HCT116 (cell line): ENCODE results near the gene SGCA. TPM values are rescaled to one million over a fixed set of nuclear protein-coding genes. Genes with fewer than 3 reads are reported as not detected.

Experiments used
- ATAC-seq: fragments of 200-7000 bp; cut with Tn5 transposase; 2 replicates; pipeline ENCODE4 v1.9.1; 2020; ENCODE audit warnings: mild to moderate bottlenecking, moderate library complexity
- BruUV-seq: library from RNA; stranded (reverse); fragments of 400-500 nt; replicated peaks from 2 replicates; lab custom pipeline; 2021; lab: Mats Ljungman, UMichigan
- CTCF ChIA-PET: fragments of 300-600 bp; sonication (Branson Sonifier 250); formaldehyde crosslinking; loops from one replicate; lab custom pipeline; 2021; ENCODE audit warnings: antibody characterized with exemption; lab: Charles Lee
- POLR2A ChIA-PET: fragments of 300-600, 350-600 bp; sonication (Branson Sonifier 250); formaldehyde crosslinking; loops from one replicate; lab custom pipeline; 2021; ENCODE audit warnings: antibody characterized with exemption; lab: Charles Lee
- RAD21 ChIA-PET, 2 experiments: fragments of 300-600 bp; sonication (Branson Sonifier 250); formaldehyde crosslinking; loops; one replicate each; lab custom pipeline; 2023; ENCODE audit warnings: low total read pairs in 2 of 2; ENCODE audit not compliant: uncharacterized antibody in 2 of 2, unreplicated experiment in 2 of 2, low non-redundant PET in 1 of 2; lab: Charles Lee
- DNase-seq: peaks from one replicate; pipeline ENCODE4 v3.0.0-alpha.2; 2010; ENCODE audit warnings: low read depth, low spot score
- H2AFZ ChIP-seq: fragments of 200-600 bp; shearing (Covaris generic), sonication (generic); 2 replicates; pipeline ENCODE4 v1.6.1; 2017; ENCODE audit warnings: low read depth, mixed run types, mixed read lengths, antibody characterized with exemption, low read length; ENCODE audit not compliant: poor library complexity, severe bottlenecking
- H3K27ac ChIP-seq: 2 replicates; pipeline ENCODE4 v1.5.1; 2012; ENCODE audit warnings: low read depth, low read length
- H3K27me3 ChIP-seq: fragments of 200-600 bp; sonication (generic); 2 replicates; pipeline ENCODE4 v1.6.1; 2016; ENCODE audit warnings: mixed run types, low read length, mixed read lengths; ENCODE audit not compliant: insufficient read depth
- H3K36me3 ChIP-seq, 2 experiments: fragments of 200-500 bp in 1 of 2; fragments of 200-600 bp in 1 of 2; sonication (Bioruptor generic) in 1 of 2; sonication (generic) in 1 of 2; 2 replicates each; pipeline versions ENCODE4 v1.5.1 to v1.6.1; 2014 to 2016; ENCODE audit warnings: low read length in 2 of 2, inconsistent platforms in 1 of 2, mixed read lengths in 1 of 2, mixed run types in 1 of 2; ENCODE audit not compliant: insufficient read depth in 2 of 2, control insufficient read depth in 1 of 2
- H3K4me1 ChIP-seq, 2 experiments: fragments of 200-600 bp in 1 of 2; sonication (generic) in 1 of 2; 2 replicates each; pipeline versions ENCODE4 v1.5.1 to v1.6.1; 2012 to 2017; ENCODE audit warnings: low read length in 2 of 2, inconsistent platforms in 1 of 2, mild to moderate bottlenecking in 1 of 2, mixed read lengths in 1 of 2, mixed run types in 1 of 2, moderate library complexity in 1 of 2; ENCODE audit not compliant: insufficient read depth in 2 of 2, control insufficient read depth in 1 of 2
- H3K4me2 ChIP-seq: fragments of 200-600 bp; sonication (generic); 2 replicates; pipeline ENCODE4 v1.6.1; 2017; ENCODE audit warnings: mixed run types, low read length, mixed read lengths
- H3K4me3 ChIP-seq, 2 experiments: fragments of 200-600 bp in 1 of 2; sonication (generic) in 1 of 2; replicated peaks in 1 of 2; 2 replicates each; pipeline ENCODE4 v1.5.1; 2011 to 2016; ENCODE audit warnings: low read length in 2 of 2, control low read depth in 1 of 2, low read depth in 1 of 2, mild to moderate bottlenecking in 1 of 2, mixed read lengths in 1 of 2, mixed run types in 1 of 2
- H3K79me2 ChIP-seq: fragments of 200-600 bp; sonication (generic); 2 replicates; pipeline ENCODE4 v1.6.1; 2017; ENCODE audit warnings: mild to moderate bottlenecking, mixed run types, low read length, moderate library complexity, mixed read lengths; ENCODE audit not compliant: insufficient read depth
- H3K9ac ChIP-seq: fragments of 200-600 bp; sonication (generic); 2 replicates; pipeline ENCODE4 v1.6.1; 2016; ENCODE audit warnings: low read length, mixed read lengths
- H3K9me2 ChIP-seq: fragments of 200-600 bp; sonication (generic), shearing (Covaris generic); 2 replicates; pipeline ENCODE4 v1.6.1; 2017; ENCODE audit warnings: mixed run types, mild to moderate bottlenecking, moderate library complexity; ENCODE audit not compliant: insufficient read depth
- H3K9me3 ChIP-seq, 2 experiments: fragments of 200-500 bp in 1 of 2; fragments of 200-600 bp in 1 of 2; sonication (Bioruptor generic) in 1 of 2; sonication (generic) in 1 of 2; 2 replicates each; pipeline ENCODE4 v1.6.1; 2014 to 2017; ENCODE audit warnings: low read length in 2 of 2, mixed read lengths in 2 of 2, inconsistent platforms in 1 of 2, low read depth in 1 of 2, mild to moderate bottlenecking in 1 of 2, mixed run types in 1 of 2, moderate library complexity in 1 of 2; ENCODE audit not compliant: control insufficient read depth in 1 of 2, insufficient read depth in 1 of 2
- H4K20me1 ChIP-seq: fragments of 200-600 bp; sonication (generic), shearing (Covaris generic); 2 replicates; pipeline ENCODE4 v1.6.1; 2017; ENCODE audit warnings: mixed run types, mild to moderate bottlenecking, moderate library complexity; ENCODE audit not compliant: insufficient read depth
- CEBPB ChIP-seq: IDR thresholded peaks from 2 replicates; pipeline ENCODE4 v1.6.1; 2012; ENCODE audit warnings: low read depth
- CTCF ChIP-seq, 3 experiments: fragments of 200-600 bp in 1 of 3; sonication (generic) in 1 of 3; IDR thresholded peaks in 2 of 3; conservative IDR thresholded peaks in 1 of 3; 2 replicates each; pipeline ENCODE4 v1.5.1; 2012 to 2017; ENCODE audit warnings: low read depth in 2 of 3, low read length in 2 of 3, antibody characterized with exemption in 1 of 3, borderline replicate concordance in 1 of 3, control low read depth in 1 of 3, mild to moderate bottlenecking in 1 of 3, mixed read lengths in 1 of 3, mixed run types in 1 of 3, moderate library complexity in 1 of 3; ENCODE audit not compliant: insufficient read depth in 1 of 3
- EGR1 ChIP-seq: IDR thresholded peaks from 2 replicates; pipeline ENCODE4 v1.6.1; 2012; ENCODE audit warnings: low read depth
- ELF1 ChIP-seq: IDR thresholded peaks from 2 replicates; pipeline ENCODE4 v1.6.1; 2012; ENCODE audit warnings: low read depth, borderline replicate concordance
- EZH2 ChIP-seq: fragments of 200-600 bp; sonication (generic); IDR thresholded peaks from 2 replicates; pipeline ENCODE4 v1.6.1; 2017; ENCODE audit warnings: antibody characterized with exemption, mixed run types
- EZH2phosphoT487 ChIP-seq: fragments of 200-600 bp; IDR thresholded peaks from 2 replicates; pipeline ENCODE4 v1.6.1; 2018; ENCODE audit warnings: antibody characterized with exemption, borderline replicate concordance
- JUND ChIP-seq: IDR thresholded peaks from 2 replicates; pipeline ENCODE4 v1.6.1; 2012
- POLR2AphosphoS5 ChIP-seq: IDR thresholded peaks from 2 replicates; pipeline ENCODE4 v1.6.1; 2011; ENCODE audit warnings: mild to moderate bottlenecking, low read depth, low read length, moderate library complexity
- SIN3A ChIP-seq: IDR thresholded peaks from 2 replicates; pipeline ENCODE4 v1.6.1; 2012; ENCODE audit warnings: low read depth
- SP1 ChIP-seq: IDR thresholded peaks from 2 replicates; pipeline ENCODE4 v1.6.1; 2012; ENCODE audit warnings: low read depth
- SRF ChIP-seq: IDR thresholded peaks from 2 replicates; pipeline ENCODE4 v1.6.1; 2012; ENCODE audit warnings: low read depth
- ZFX ChIP-seq: fragments of 450-650 bp; IDR thresholded peaks from 2 replicates; pipeline ENCODE4 v1.6.1; 2017
- intact Hi-C: fragments of 100-400 bp; cut with micrococcal nuclease; formaldehyde crosslinking; loops from 2 replicates; pipeline ENCODE4 v1.10.0; 2022
- total RNA-seq: library from RNA; stranded (reverse); gene quantifications from one replicate; pipeline ENCODE4 v1.2.1, GENCODE V29; 2021; ENCODE audit not compliant: unreplicated experiment
- TF ChIP-seq, protein P1 (sequence below): IDR thresholded peaks from 2 replicates; pipeline ENCODE4 v1.6.1; 2012; ENCODE audit warnings: low read depth
- TF ChIP-seq, protein P2 (sequence below): IDR thresholded peaks from 2 replicates; pipeline ENCODE4 v1.6.1; 2011; ENCODE audit warnings: mild to moderate bottlenecking, low read length, moderate library complexity; ENCODE audit not compliant: insufficient replicate concordance; ENCODE audit errors: extremely low read depth
- TF ChIP-seq, protein P3 (sequence below): IDR thresholded peaks from 2 replicates; pipeline ENCODE4 v1.6.1; 2012

SGCA gene
- total RNA-seq, 1 experiment from 2014 or later: 0.37 TPM

- Histone ChIP-seq H3K36me3 (peaks cover 35 to 51% of the 10 kb centered on the region in 2 experiments; a peak in 3 of 4 replicates), H3K9me2 (no peaks in the 10 kb centered on the region), H3K9me3 (no peaks in the 10 kb centered on the region), H2AFZ (no peak overlapping the region), H3K27ac (peak overlapping the region; percentile 21; the same call in 1 of the 2 replicates), H3K9ac (no peak overlapping the region), H3K4me2 (peak overlapping the region; percentile 92), H3K79me2 (peaks cover 85% of the 10 kb centered on the region), H4K20me1 (no peaks in the 10 kb centered on the region), H3K4me1 (peaks cover 10 to 32% of the 10 kb centered on the region in 2 experiments; a peak in 3 of 4 replicates), H3K4me3 (no peak overlapping the region; a peak in 1 of 4 replicates), H3K27me3 (no peaks in the 10 kb centered on the region)
- ATAC-seq: no peak
- no peak for DNase-seq
- no TSS peak for BruUV-seq
- ChIA-PET RAD21 (no interaction called here), CTCF (interaction anchor here (1.6 kb wide), 1 partner anchor 22 kb away, joined by 5 read pairs; no protein-coding TSS in a partner anchor), POLR2A (interaction anchor here (0.9 kb wide), 1 partner anchor 31 kb away, joined by 3 read pairs; no protein-coding TSS in a partner anchor)
- TF ChIP-seq ZFX (no peak), SIN3A (no peak), CTCF (IDR thresholded peaks at IDR 0.05 in 2 of 3, conservative IDR thresholded peaks at IDR 0.05 in 1 of 3; ENCODE audit: borderline replicate concordance in 1 of 3, insufficient read depth in 1 of 3, low read depth in 2 of 3, low read length in 2 of 3) (no peak), JUND (no peak), SRF (no peak), EZH2 (no peak), EZH2phosphoT487 (no peak), SP1 (no peak), ELF1 (no peak), CEBPB (no peak), EGR1 (no peak), POLR2AphosphoS5 (no peak)
- TF ChIP-seq, protein P1, sequence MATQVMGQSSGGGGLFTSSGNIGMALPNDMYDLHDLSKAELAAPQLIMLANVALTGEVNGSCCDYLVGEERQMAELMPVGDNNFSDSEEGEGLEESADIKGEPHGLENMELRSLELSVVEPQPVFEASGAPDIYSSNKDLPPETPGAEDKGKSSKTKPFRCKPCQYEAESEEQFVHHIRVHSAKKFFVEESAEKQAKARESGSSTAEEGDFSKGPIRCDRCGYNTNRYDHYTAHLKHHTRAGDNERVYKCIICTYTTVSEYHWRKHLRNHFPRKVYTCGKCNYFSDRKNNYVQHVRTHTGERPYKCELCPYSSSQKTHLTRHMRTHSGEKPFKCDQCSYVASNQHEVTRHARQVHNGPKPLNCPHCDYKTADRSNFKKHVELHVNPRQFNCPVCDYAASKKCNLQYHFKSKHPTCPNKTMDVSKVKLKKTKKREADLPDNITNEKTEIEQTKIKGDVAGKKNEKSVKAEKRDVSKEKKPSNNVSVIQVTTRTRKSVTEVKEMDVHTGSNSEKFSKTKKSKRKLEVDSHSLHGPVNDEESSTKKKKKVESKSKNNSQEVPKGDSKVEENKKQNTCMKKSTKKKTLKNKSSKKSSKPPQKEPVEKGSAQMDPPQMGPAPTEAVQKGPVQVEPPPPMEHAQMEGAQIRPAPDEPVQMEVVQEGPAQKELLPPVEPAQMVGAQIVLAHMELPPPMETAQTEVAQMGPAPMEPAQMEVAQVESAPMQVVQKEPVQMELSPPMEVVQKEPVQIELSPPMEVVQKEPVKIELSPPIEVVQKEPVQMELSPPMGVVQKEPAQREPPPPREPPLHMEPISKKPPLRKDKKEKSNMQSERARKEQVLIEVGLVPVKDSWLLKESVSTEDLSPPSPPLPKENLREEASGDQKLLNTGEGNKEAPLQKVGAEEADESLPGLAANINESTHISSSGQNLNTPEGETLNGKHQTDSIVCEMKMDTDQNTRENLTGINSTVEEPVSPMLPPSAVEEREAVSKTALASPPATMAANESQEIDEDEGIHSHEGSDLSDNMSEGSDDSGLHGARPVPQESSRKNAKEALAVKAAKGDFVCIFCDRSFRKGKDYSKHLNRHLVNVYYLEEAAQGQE: no peak
- TF ChIP-seq, protein P2, sequence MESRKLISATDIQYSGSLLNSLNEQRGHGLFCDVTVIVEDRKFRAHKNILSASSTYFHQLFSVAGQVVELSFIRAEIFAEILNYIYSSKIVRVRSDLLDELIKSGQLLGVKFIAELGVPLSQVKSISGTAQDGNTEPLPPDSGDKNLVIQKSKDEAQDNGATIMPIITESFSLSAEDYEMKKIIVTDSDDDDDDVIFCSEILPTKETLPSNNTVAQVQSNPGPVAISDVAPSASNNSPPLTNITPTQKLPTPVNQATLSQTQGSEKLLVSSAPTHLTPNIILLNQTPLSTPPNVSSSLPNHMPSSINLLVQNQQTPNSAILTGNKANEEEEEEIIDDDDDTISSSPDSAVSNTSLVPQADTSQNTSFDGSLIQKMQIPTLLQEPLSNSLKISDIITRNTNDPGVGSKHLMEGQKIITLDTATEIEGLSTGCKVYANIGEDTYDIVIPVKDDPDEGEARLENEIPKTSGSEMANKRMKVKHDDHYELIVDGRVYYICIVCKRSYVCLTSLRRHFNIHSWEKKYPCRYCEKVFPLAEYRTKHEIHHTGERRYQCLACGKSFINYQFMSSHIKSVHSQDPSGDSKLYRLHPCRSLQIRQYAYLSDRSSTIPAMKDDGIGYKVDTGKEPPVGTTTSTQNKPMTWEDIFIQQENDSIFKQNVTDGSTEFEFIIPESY: no peak
- TF ChIP-seq, protein P3, sequence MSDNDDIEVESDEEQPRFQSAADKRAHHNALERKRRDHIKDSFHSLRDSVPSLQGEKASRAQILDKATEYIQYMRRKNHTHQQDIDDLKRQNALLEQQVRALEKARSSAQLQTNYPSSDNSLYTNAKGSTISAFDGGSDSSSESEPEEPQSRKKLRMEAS: no peak
- intact Hi-C loops: no loop called here
Observed at GRCh38 chr17:50146927-50147665, 18.7 kb upstream of the SGCA start.
